Measurements from ENCODE around the gene C6orf62.

C6orf62 gene

DNA sequence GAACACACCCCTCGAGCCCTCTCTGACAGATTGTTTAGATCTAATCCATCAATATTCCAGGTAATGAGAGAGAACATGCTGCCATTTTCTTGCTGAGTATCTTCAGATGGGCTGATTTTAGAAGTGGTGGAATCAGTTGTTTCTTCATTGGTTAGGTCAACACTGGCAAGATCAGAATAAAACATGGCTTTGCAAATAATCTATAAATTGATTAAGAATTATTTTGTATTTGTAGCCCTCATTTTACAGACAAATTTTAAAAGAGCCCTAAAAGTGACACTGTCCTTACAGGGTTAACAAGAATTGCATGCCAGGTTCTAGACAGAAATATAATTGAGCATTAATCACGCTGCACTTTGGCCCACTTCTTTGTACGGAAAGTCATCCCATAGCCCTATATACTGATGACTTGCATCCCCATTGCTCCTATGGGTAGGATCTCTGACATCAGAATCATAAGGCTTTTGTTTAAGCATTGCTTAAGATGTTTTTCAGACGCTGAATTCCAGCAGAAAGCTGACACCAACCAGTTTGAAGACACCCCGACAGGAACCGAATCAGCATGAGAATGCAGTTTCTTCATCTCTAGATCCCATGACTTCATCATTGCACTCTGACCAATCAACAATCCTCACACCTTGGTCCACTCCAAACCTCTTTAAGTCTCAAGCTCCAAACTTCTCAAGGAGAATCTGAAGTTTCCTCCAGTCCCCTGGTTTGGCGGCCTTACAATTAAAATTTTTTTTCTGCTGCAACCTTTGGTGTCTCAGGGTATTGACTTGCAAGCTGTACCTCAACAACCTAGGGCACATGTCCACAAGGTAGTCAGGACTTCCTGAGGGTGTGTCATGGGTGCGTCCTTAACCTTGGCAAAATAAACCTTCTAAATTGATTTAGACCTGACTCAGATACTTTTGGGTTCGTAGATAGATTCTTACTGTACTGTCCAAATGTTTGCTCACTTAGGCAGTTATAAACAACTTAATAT is 60.1 kb downstream of the C6orf62 start:
- TF ChIP-seq ARNTL (CRISPR knock-in tag; IDR thresholded peaks at IDR 0.05; ENCODE audit: borderline replicate concordance, low read depth) (no peak), ZC3H10 (CRISPR knock-in tag; IDR thresholded peaks at IDR 0.05) (no peak), GLIS3 (CRISPR knock-in tag; IDR thresholded peaks at IDR 0.05) (no peak), TCF4 (CRISPR knock-in tag; IDR thresholded peaks at IDR 0.05; ENCODE audit: borderline replicate concordance) (no peak), ZNF8 (CRISPR knock-in tag; IDR thresholded peaks at IDR 0.05) (no peak), ZFP30 (CRISPR knock-in tag; IDR thresholded peaks at IDR 0.05) (no peak), SNAI2 (CRISPR knock-in tag; IDR thresholded peaks at IDR 0.05) (no peak)
- TF ChIP-seq, protein P1, sequence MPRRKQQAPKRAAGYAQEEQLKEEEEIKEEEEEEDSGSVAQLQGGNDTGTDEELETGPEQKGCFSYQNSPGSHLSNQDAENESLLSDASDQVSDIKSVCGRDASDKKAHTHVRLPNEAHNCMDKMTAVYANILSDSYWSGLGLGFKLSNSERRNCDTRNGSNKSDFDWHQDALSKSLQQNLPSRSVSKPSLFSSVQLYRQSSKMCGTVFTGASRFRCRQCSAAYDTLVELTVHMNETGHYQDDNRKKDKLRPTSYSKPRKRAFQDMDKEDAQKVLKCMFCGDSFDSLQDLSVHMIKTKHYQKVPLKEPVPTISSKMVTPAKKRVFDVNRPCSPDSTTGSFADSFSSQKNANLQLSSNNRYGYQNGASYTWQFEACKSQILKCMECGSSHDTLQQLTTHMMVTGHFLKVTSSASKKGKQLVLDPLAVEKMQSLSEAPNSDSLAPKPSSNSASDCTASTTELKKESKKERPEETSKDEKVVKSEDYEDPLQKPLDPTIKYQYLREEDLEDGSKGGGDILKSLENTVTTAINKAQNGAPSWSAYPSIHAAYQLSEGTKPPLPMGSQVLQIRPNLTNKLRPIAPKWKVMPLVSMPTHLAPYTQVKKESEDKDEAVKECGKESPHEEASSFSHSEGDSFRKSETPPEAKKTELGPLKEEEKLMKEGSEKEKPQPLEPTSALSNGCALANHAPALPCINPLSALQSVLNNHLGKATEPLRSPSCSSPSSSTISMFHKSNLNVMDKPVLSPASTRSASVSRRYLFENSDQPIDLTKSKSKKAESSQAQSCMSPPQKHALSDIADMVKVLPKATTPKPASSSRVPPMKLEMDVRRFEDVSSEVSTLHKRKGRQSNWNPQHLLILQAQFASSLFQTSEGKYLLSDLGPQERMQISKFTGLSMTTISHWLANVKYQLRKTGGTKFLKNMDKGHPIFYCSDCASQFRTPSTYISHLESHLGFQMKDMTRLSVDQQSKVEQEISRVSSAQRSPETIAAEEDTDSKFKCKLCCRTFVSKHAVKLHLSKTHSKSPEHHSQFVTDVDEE (CRISPR knock-in tag; IDR thresholded peaks at IDR 0.05), result no peak
- no peak for ATAC-seq

DNA sequence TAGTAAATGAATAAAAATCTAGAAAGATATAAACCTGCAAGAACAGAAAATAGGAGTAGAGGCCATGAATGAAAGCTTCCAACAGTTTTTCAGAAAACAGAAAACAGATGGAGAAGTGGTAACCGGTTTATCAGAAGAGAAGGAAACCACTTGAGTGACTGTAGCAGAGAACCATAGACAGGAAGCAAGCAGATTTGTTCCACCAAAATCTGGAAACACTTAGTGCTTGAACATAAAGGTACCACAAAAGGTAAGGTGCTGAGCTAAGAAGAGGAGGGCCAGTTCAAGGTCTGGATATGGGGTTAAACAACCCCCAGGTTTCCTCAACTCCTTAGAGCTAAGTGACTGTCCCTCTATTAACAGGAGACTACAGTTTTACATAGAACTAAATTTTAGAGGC is 63.7 kb downstream of the C6orf62 start:
- no peak for ATAC-seq
- TF ChIP-seq ISL1 (CRISPR knock-in tag; IDR thresholded peaks at IDR 0.05) (no peak), BACH2 (CRISPR knock-in tag; IDR thresholded peaks at IDR 0.05; ENCODE audit: borderline replicate concordance) (no peak), ZFP30 (CRISPR knock-in tag; IDR thresholded peaks at IDR 0.05) (no peak), ZNF8 (CRISPR knock-in tag; IDR thresholded peaks at IDR 0.05) (no peak), ESRRG (CRISPR knock-in tag; IDR thresholded peaks at IDR 0.05) (no peak), PPARA (CRISPR knock-in tag; IDR thresholded peaks at IDR 0.05; ENCODE audit: borderline replicate concordance) (no peak), ZNF565 (CRISPR knock-in tag; conservative IDR thresholded peaks at IDR 0.05; ENCODE audit: low read depth) (no peak)
- TF ChIP-seq, protein P2, sequence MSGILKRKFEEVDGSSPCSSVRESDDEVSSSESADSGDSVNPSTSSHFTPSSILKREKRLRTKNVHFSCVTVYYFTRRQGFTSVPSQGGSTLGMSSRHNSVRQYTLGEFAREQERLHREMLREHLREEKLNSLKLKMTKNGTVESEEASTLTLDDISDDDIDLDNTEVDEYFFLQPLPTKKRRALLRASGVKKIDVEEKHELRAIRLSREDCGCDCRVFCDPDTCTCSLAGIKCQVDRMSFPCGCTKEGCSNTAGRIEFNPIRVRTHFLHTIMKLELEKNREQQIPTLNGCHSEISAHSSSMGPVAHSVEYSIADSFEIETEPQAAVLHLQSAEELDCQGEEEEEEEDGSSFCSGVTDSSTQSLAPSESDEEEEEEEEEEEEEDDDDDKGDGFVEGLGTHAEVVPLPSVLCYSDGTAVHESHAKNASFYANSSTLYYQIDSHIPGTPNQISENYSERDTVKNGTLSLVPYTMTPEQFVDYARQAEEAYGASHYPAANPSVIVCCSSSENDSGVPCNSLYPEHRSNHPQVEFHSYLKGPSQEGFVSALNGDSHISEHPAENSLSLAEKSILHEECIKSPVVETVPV (CRISPR knock-in tag; IDR thresholded peaks at IDR 0.05), result no peak

Data from SK-N-SH treated with all-trans-retinoic acid at 6 μM for 48 hours (cell line).